OCI-LY3 (cell line): ENCODE measurements around the gene SGCE.
"Not testable (repeated sequence)": the region's sequence is repeated elsewhere in the genome, so short reads cannot be mapped to it uniquely, and the experiment has no call there.

ENCODE experiments used
- EZH2phosphoT487 ChIP-seq: fragments of 200-600 bp; shearing (Covaris generic); IDR thresholded peaks from 2 replicates; pipeline ENCODE4 v1.6.1; 2018; ENCODE audit warnings: antibody characterized with exemption, mixed run types, low read depth
- TF ChIP-seq, protein P1 (sequence below): fragments of 200-600, 300-600 bp; sonication (generic); IDR thresholded peaks from 2 replicates; pipeline ENCODE4 v1.5.1; 2014; ENCODE audit warnings: antibody characterized with exemption, low read length, low read depth

GRCh38 chr7:94705155-94706021, 49.5 kb upstream of the SGCE start:
- TF ChIP-seq, protein P1, sequence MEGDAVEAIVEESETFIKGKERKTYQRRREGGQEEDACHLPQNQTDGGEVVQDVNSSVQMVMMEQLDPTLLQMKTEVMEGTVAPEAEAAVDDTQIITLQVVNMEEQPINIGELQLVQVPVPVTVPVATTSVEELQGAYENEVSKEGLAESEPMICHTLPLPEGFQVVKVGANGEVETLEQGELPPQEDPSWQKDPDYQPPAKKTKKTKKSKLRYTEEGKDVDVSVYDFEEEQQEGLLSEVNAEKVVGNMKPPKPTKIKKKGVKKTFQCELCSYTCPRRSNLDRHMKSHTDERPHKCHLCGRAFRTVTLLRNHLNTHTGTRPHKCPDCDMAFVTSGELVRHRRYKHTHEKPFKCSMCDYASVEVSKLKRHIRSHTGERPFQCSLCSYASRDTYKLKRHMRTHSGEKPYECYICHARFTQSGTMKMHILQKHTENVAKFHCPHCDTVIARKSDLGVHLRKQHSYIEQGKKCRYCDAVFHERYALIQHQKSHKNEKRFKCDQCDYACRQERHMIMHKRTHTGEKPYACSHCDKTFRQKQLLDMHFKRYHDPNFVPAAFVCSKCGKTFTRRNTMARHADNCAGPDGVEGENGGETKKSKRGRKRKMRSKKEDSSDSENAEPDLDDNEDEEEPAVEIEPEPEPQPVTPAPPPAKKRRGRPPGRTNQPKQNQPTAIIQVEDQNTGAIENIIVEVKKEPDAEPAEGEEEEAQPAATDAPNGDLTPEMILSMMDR = not testable (repeated sequence)
- TF ChIP-seq EZH2phosphoT487 = not testable (repeated sequence)
